Measurements from ENCODE around the gene PRSS35.
"Not testable (repeated sequence)": the region's sequence is repeated elsewhere in the genome, so short reads cannot be mapped to it uniquely, and the experiment has no call there.

The PRSS35 gene

DNA sequence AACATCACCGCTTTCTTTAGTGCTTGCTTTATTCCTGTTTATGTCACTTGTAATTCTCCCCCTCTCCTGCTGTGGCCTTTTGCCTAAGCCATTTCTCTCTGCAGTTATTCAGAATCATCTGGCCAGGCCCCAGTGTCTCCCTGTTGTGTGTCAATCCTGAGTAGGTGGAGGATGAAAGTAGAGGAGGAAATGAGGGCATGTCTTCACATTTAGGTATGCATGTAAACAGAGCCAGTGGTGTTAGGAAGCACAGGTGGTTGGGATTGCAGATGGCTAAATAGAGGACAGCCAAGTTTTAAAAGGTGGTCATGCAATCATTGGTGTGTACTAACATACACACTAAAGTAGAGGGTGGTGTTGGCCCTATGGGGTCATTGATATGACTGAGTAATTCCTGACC, 5.2 kb downstream of the PRSS35 start:
- no peak for DNase-seq (ENCODE audit: low read depth in 2 of 2)

DNA sequence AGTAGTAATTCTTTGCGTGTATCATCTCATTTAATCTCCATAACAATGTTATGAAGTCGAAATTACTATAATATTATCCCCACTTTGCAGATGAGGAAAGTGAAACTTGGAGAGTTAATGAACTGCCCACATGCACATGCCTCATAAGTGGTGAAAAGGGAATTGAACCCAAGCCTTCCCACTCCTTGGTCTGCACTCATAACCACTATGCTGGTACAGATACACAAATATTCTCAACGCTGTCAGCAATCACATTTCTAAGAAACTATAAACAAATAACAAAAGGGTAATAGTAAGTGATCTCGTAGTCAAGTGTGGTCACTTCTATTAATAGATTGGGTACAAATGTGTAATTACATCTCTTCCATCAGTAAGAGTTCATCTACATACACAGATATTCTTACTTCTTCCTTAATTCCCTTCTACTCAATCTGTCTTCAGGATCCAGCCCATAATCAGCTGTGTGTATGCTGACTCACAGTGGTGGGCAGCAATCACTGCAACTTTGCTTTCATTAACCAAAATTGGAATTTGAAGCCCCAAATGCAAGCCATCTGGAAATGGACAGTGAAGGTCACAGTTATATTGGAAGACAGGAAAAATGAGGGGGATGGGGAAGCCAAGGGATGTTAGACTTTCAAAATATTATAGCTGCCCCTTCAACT, 6.6 kb downstream of the PRSS35 start:
- no peak for DNase-seq (ENCODE audit: low read depth in 2 of 2)

DNA sequence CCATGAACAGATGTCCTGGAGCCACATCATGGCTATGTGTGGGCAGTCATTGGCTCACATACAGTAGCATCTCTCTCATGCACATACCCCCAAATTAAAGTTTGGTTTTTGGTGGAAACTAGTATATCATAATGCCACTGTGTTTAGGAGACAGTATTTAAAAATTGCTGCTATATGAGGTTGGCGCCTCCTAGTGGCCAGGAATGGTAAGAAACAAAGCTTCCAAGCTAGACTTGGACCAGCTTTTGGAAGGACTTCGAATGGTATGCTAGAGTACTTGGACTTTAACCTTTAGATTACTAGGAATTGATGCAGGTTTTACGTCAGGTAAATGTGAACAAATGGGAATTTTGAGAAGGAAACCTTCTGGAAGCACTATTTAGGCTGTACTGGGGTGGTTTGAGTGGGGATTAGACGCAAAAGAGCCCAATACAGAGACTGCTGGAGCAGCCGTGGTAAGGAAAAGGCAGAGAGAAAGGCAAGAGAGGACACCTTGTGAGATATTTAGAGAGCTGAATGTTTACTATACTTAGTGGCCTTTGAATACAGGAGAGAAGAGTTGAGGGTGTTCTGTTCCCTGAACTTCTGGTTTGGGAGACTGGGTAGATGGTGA, 23.8 kb downstream of the PRSS35 start:
- peak in 1 of 2 donors; percentile 13 for DNase-seq (ENCODE audit: low read depth in 2 of 2)

DNA sequence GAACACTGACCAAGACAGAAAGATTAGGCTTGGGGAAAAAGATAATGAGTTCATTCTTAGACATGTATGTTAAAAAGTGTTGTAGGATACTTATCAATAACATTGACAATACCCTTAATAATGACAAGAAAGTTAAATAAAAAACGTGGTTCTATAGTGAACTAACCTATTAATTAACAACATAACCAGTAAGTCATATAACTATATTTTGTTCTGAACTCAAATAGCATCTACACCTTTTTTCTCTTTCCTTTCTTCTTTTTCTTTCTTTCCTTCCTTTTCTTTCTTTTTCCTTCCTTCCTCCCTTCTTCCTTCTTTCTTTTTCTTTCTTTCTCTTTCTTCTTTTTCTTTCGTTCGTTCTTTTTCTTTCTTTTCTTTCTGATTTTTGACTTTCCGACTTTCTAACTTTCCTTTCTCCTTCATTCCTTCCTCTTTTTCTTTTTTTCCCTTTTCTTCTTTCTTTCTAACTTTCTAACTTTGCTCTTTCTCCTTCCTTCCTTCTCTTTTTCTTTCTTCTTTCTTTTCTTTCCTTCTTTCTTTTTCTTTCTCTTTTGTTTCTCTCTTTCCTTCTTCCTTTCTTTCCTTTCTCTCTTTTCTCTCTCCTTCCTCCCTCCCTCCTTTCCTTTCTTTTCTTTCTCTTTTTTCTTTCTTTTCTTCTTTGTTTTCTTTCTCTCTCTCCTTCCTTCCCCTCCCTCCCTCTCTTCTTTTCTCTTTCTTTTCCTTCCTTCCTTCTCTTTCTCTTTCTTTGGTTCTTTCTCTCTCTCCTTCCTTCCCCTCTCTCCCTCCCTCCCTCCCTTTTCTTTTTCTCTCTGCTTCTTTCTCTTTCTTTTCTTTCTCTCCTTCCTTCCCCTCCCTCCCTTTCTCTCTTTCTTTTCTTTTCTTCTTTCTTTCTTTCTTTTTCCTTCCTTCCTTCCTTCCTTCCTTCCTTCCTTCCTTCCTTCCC, 24.6 kb downstream of the PRSS35 start:
- no peak for DNase-seq (ENCODE audit: low read depth in 2 of 2)

DNA sequence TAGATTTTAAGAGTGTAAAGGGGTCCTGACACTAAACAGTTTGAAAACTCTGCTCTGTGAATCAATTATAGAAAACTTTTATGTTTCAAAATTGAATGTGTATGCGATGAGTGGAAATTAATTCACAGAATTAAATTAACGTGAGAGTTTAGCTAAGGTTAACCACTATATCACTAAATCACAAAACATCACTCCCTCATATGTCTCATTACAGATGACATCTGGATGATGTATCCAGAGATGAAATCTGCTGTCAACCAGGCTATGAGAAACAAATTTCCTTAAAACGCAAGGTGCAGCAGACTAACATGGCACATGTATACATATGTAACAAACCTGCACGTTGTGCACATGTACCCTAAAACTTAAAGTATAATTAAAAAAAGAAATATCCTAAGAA, 27.3 kb downstream of the PRSS35 start:
- DNase-seq (ENCODE audit: low read depth in 2 of 2), result no peak

DNA sequence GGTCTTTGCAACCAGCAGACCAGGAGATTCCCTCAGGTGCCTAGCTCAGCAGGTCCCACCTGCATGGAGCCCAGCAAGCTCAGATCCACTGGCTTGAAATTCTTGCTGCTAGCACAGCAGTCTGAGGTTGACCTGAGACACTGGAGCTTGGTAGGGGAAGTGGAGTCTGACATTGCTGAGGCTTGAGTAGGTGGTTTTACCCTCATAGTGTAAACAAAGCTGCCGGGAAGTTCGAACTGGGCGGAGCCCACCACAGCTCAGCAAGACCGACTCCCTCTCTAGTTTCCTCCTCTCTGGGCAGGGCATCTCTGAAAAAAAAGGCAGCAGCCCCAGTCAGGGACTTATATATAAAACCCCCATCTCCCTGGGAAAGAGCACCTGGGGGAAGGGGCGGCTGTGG, 34.3 kb downstream of the PRSS35 start:
- no peak for DNase-seq (ENCODE audit: low read depth in 2 of 2)

DNA sequence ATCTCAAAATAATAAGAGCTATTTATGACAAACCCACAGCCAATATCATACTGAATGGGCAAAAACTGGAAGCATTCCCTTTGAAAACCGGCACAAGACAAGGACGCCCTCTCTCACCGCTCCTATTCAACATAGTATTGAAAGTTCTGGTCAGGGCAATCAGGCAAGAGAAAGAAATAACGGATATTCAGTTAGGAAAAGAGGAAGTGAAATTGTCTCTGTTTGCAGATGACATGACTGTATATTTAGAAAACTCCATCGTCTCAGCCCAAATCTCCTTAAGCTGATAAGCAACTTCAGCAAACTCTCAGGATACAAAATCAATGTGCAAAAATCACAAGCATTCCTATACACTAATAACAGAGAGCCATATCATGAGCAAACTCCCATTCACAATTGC, 38.1 kb downstream of the PRSS35 start:
- not testable (repeated sequence) for DNase-seq (ENCODE audit: low read depth in 2 of 2)

DNA sequence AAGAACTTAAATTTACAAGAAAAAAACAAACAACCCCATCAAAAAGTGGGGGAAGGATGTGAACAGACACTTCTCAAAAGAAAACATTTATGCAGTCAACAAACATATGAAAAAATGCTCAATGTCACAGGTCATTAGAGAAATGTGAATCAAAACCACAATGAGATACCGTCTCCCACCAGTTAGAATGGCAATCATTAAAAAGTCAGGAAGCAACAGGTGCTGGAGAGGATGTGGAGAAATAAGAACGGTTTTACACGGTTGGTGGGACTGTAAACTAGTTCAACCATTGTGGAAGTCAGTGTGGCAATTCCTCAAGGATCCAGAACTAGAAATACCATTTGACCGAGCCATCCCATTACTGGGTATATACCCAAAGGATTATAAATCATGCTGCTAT, 39.4 kb downstream of the PRSS35 start:
- not testable (repeated sequence) for DNase-seq (ENCODE audit: low read depth in 2 of 2)

DNA sequence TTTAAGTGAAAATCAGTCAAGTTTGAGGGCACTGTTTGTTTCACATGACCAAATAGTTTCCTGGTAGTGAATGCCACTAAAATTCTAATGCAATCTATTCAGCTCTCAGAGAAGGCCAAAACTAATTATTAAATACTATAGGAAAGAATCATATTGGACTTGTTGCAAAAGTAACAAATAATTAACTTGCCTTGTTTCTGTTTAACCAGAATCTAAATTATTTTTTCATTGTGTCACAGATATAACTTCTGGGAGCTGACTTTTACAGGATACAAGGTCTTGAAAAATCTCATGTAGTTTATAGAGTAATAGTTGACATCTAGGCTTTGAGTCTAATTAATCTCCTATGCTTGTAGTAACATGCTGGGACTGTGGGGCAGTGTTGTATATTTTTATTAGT, 44.5 kb downstream of the PRSS35 start:
- no peak for DNase-seq (ENCODE audit: low read depth in 2 of 2)

DNA sequence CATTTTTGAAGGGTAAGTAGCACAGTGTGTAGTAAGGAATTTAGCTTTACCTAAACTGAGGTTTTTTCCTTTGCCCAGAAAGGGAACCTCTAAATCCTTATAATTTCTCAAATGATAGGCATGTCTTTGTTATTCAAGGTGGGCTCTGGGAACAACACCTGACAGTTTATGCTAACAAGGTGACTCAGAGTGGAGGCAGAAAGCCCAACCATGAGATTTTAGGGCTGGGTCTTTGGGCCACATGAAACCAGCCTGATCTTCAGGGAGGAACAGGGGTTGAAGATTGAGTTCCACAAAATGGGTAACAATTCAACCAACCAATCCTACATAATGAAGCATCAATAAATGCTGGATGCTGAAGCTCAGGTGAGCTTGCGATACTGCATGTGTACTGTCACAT, 46.6 kb downstream of the PRSS35 start:
- DNase-seq (ENCODE audit: low read depth in 2 of 2), result no peak

DNA sequence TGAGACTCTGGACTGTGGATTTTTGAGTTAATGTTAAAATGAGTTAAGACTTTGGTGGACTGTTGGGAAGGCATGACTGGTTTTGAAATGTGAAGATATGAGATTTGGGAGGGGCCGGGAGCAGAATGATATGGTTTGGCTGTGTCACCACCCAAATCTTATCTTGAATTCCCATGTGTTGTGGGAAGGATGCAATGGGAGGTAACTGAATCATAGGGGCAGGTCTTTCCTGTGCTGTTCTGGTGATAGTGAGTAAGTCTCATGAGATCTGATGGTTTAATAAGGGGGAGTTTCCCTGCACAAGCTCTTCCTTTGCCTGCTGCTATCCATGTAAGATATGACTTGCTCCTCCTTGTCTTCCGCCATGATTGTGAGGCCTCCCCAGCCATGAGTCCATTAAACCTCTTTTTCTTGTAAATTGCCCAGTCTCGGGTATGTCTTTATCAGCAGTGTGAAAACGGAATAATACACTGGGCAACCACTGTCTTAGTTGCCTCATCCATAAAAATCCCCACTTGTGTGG, 59.4 kb downstream of the PRSS35 start:
- DNase-seq (ENCODE audit: low read depth in 2 of 2), result not testable (repeated sequence)

DNA sequence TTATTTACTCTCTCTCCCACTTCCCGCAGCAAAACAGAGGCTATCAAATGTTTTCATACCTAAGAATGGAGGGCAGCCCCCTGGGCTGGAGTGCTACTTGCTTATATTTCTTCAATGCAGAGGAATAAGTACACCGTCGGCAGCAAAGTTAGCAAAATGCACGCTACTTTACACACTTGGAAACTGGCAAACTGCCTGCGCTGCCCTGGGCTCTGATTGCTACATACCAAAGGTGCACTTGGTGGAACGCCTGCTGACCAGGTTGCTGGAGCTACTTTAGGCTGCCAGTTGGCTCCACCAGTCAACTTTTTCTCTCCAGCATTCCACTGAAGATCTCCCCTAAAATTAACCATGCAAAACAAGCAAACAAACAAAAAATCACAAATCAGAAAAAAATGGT, 62.4 kb downstream of the PRSS35 start:
- no peak for DNase-seq (ENCODE audit: low read depth in 2 of 2)
